GM19023 (cell line): ENCODE data around the gene ACCSL.

Experiments used
- ATAC-seq: cut with Tn5 transposase; IDR thresholded peaks from one replicate; pipeline ENCODE4 v1.9.1; 2021; ENCODE audit warnings: mild to moderate bottlenecking, moderate library complexity; ENCODE audit not compliant: unreplicated experiment

ACCSL gene

DNA sequence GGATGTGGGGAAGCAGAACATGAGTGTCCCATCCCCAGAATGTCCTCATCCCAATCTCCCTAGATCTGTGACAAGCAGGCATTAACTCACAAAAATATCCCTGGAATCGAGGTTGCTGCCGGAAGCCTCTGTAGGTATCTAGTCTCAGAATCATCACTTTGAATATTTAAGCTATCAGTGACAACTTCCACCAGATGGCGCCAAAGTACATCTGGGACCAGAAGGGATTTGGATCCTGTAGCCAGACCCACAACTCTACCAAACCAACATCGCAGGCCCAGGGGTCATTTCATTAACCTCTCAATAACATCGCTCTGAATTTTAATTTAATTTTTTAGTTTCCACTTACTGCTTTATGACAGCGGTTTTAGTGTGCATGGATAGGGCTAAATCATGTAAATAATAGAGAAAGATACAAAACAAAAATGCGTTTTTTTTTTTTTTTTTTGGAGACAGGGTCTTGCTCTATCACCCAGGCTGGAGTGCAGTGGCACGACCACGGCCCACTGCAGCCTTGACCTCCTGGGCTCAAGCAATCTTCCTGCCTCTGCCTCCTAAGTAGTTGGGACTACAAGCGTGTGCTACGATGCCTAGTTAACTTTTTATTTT lies 46.6 kb downstream of the ACCSL start:
- ATAC-seq: no peak

DNA sequence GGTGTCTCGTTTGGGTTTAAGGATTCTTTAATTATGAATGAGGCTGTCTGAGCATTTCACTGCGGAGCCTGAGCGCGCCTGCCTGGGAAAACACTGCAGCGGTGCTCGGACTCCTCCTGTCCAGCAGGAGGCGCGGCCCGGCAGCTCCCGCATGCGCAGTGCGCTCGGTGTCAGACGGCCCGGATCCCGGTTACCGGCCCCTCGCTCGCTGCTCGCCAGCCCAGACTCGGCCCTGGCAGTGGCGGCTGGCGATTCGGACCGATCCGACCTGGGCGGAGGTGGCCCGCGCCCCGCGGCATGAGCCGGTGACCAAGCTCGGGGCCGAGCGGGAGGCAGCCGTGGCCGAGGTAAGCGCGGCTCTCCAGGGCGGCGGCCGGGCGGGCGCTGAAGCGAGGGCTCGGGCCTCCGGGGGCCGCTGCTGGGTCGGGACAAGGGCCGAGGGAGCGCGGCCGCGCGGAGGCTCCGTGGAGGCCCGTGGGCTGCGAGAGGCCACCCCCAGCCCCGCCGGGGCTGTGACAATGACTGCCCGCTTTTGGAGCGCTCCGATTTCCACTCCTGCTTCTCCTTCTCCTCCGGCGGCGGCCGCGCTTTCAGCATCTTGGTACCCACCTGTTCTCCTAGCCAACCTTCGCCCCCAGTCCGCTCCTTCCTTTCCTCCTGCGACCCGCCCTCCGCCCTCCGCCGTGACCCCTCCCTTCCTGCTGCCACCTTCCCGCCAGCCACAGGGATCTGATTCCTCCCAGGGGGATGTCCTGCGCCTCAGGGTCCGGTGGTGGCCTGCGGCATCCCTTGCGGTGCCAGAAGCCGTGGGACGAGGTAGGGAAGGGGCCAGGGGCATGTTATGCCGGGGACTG lies 48.0 kb downstream of the ACCSL start, which contains the start of gene EXT2:
TSS of gene EXT2 (plus strand) at position 173 of the 854 bp plus-strand sequence. CDS start 12,035 bp downstream, outside the sequence.
- peak; percentile 93 for ATAC-seq

DNA sequence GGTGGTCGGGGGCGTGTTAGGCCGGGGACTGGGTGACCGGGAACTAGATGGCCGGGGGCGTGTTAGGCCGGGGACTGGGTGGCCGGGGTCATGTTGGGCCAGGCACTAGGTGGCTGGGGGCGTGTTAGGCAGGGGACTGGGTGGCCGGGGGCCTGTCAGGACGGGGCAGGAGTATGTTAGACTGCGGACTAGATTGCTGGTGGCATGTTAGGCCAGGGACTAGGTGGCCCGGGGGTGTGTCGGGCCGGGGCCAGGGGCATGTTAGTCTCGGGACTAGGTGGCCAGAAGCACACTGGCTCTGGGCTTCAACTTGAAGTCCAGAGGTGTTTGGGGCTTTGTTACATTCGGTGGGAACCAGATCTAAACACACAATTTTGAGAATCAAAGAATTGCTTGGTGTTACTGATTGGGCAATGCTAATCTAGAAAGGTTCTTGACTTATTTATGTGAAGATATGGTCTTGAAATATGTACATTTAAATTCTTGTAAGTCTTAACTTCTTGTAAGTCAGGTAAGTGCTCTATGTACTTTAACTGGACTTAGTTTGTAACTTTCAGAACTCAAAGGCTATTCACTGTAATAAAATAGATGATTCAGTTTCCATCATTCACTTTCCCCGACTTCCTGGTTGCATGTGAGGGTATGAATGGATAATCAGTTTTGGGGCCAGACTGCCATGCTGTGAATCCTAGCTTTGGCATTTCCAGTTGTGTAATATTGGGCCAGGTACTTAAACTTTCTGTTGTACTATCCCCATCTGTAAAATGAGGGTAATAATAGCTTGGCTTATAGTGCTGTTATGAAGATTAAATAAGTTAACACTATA lies 48.8 kb downstream of the ACCSL start:
- peak; percentile 9 for ATAC-seq

DNA sequence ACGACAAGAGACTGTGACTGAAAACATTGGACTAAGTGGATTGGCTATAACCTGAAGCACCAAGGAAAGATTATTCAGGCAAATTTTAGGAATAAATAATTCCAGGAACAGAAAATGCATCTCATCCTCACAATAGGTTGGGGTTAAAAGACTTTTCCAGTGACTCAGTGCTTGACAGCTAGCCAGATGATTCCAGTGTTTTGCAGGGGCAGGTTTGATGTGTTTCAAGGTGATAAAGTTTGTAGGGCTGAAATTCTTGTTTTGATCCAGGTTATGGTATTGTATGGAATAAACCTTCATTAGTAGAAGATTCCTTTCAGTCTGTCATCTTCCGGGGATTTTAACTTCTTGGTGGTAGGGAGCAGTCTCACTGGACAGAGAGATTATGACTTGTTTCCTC lies 50.0 kb downstream of the ACCSL start:
- ATAC-seq: no peak

DNA sequence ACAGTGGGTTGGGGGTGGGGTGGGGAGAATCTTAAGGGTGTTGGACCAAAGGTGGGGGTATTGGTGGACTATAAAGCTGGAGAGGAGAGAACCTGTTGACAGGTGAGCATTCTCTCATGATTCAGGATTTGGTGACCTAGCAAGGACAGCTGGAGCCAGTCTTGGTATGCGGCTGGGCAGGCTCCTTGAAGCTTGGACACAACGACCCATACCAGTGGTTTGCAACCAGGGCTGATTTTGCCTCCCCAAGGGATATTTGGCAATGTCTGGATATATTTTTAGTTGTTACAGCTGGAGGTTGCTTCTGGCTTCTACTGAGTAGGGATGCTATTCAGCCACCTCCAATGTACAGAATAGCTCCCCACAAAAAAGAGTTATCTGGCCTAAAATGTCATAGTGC lies 53.3 kb downstream of the ACCSL start:
- no peak for ATAC-seq

DNA sequence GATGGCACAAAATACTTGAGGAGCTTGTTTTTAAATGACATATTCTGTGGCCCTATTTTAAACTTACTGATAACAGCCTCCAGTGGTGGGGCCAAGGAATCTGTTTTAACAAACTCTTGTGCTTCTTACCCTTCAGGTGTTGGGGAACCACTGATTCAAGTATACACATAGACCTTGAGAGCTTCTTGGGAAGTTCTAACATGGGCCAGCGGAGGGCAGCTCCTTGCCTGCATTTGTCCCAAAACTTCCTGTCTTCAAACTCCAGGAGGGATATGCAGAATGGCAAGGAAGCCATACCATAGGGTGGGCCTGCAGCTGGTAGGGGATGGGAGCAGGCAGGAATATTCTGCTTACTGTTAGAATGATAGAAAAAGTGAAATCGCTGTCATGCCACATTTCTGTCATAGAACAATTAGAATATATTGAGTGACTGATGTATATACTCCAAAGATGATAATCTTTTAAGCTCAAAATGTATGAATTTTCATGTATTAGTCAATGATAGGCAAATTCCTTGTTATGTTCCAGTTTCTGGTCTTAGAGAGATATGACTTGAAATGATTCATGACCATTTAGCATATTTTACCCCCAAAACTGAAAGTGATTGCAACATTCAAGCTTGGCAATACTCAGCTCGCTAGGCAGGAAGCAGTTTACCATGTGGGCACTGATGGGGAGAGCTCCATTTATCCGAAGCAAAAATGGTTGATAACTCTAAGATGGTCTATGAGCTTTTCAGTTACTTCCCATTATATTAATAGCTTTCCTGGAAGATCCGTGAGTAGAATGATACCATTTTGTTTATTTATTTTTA lies 56.9 kb downstream of the ACCSL start:
- ATAC-seq: no peak

DNA sequence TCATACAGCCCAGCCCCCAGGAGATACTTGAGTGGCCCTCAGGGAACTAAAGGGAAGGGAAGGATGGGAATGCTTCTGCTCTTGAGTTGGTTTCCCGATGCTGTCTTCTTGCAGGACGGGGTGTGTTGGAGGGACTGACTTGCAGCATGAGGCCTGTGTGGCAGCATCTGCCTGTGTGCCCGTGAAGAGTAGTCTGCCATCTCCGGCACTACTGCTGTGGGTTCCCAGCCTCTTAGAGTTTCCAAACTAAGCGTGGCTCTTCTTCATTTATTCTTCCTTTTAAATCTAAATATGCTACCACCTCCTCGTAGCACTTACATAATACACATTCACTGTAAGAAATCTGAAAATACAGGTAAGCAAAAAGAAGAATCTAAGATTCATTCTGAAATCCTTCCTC lies 60.5 kb downstream of the ACCSL start:
- ATAC-seq: no peak
